Measurements from ENCODE around the gene ENTPD1.
"Not testable (repeated sequence)": the region's sequence is repeated elsewhere in the genome, so short reads cannot be mapped to it uniquely, and the experiment has no call there.

ENTPD1 gene

GRCh38 chr10:95798096-95798855 lies 42.3 kb downstream of the ENTPD1 start:
- DNase-seq = no peak

- DNase-seq = not testable (repeated sequence)
Measured at GRCh38 chr10:95800286-95800685, 44.3 kb downstream of the ENTPD1 start.

DNA sequence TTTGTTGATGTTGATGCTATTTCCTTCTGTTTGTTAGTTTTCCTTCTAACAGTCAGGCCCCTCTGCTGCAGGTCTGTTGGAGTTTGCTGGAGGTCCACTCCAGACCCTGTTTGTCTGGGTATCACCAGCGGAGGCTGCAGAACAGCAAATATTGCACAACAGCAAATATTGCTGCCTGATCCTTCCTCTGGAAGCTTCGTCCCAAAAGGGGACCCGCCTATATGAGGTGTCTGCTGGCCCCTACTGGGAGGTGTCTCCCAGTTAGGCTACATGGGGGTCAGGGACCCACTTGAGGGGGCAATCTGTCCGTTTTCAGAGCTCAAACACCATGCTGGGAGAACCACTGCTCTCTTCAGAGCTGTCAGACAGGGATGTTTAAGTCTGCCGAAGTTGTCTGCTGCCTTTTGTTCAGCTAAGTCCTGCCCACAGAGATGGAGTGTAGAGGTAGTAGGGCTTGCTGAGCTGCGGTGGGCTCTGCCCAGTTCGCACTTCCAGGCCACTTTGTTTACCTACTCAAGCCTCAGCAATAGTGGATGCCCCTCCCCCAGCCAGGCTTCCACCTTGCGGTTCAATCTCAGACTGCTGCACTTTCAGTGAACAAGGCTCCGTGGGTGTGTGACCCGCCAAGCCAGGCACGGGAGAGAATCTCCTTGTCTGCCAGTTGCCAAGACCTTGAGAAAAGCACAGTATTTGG lies 50.9 kb downstream of the ENTPD1 start:
- DNase-seq = not testable (repeated sequence)

DNA sequence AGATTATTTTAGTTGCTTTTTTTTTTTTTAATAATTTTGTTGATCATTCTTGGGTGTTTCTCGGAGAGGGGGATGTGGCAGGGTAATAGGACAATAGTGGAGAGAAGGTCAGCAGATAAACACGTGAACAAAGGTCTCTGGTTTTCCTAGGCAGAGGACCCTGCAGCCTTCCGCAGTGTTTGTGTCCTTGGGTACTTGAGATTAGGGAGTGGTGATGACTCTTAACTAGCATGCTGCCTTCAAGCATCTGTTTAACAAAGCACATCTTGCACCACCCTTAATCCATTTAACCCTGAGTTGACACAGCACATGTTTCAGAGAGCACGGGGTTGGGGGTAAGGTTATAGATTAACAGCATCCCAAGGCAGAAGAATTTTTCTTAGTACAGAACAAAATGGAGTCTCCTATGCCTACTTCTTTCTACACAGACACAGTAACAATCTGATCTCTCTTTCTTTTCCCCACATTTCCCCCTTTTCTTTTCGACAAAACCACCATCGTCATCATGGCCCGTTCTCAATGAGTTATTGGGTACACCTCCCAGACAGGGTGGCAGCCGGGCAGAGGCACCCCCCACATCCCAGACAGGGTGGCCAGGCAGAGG lies 52.8 kb downstream of the ENTPD1 start:
- DNase-seq = not testable (repeated sequence)

DNA sequence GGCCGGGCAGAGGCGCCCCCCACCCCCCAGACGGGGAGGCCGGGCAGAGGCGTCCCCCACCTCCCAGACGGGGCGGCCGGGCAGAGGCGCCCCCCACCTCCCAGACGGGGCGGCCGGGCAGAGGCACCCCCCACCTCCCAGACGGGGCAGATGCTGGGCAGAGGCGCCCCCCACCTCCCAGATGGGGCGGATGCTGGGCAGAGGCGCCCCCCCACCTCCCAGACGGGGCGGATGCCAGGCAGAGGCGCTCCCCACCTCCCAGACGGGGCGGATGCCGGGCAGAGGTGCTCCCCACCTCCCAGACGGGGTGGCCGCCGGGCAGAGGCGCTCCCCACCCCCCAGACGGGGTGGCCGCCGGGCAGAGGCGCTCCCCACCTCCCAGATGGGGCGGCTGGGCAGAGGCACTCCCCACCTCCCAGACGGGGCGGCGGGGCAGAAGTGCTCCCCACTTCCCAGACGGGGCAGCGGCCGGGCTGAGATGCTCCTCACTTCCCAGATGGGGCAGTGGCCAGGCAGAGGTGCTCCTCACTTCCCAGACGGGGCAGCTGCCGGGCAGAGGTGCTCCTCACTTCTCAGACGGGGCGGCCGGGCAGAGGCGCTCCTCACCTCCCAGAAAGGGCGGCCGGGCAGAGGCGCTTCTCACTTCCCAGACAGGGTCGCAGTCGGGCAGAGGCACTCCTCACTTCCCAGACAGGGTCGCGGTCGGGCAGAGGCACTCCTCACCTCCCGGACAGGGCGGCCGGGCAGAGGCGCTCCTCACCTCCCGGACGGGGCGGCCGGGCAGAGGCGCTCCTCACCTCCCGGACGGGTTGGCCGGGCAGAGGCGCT lies 53.6 kb downstream of the ENTPD1 start:
- DNase-seq = no peak

DNA sequence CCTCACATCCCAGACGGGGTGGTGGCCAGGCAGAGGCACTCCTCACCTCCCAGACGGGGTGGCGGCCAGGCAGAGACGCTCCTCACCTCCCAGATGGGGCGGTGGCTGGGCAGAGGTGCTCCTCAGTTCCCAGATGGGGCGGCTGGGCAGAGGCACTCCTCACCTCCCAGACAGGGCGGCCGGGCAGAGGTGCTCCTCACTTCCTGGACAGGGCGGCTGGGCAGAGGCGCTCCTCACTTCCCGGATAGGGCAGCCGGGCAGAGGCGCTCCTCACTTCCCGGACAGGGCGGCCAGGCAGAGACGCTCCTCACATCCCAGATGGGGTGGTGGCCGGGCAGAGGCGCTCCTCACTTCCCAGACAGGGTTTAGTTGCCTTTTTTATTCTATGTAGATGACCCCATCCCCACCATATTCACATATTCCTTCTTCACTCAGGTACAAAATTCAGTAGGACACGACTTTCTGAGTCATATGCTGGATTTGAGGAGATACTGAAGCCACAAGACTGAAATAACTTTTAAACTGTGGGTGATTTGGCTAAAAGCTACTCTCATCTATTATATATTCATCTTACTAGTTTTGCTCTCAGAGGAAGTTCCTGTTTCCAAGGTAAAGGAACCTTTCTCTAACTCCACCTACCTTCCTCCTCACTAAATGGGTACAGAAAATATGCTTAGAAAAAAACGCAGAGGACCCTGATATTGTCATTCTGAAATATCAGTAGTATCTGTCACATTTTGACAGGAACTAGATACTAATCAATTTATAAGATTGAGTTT lies 54.4 kb downstream of the ENTPD1 start:
- no peak for DNase-seq

- DNase-seq = no peak
Measured at GRCh38 chr10:95813054-95813685, 57.2 kb downstream of the ENTPD1 start.

DNA sequence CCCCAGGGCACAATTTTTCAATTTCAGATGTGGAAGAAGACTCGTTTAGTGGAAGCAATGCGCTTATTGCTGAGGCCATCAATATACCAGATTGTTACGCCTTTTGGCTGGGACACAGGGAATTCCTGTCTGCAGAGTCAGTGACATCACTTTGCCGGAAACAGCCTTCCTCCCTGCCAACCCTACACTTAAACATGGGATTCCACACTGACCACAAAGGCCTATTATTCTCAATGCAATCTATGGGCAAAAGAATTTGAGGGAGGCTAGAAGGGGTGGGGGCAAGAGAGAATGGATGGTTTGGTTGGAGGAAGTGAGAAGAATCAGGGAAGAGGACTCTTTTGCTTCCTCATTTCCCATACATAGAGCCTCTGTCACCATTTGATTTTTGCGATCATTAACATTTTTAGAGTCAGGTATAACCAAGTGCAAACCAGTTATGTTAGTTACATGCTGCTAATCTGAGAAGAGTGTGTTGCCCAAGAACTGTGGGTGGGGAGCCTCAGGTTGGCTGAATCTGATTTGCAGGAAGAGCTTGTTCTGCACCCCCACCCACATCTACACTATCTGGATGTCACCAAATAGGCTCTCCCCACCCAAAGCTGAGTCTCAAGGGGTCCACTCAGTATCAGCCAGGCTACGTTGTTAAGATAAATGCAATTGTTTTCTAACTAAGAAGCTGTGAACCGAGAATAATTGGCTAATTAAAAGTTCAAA lies 58.2 kb downstream of the ENTPD1 start:
- DNase-seq = no peak

DNA sequence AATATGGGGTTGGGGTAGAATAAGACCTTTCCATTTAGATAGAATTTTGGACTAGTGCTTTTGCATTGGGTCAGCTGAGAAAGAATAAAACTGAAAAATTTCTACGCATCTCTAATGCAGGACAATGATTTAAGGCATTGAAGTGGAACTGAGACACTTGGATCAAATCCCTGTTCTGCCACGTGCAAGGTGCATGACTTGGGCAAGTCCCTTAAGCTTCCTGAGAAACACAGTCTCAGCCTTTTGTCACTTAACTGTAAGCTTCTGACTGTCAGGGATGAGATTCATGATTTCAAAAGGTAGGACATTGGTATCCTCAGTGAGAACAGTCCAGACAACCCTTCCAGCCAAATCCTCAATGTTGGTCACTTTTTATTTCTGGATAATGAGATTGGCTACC lies 59.2 kb downstream of the ENTPD1 start:
- no peak for DNase-seq

DNA sequence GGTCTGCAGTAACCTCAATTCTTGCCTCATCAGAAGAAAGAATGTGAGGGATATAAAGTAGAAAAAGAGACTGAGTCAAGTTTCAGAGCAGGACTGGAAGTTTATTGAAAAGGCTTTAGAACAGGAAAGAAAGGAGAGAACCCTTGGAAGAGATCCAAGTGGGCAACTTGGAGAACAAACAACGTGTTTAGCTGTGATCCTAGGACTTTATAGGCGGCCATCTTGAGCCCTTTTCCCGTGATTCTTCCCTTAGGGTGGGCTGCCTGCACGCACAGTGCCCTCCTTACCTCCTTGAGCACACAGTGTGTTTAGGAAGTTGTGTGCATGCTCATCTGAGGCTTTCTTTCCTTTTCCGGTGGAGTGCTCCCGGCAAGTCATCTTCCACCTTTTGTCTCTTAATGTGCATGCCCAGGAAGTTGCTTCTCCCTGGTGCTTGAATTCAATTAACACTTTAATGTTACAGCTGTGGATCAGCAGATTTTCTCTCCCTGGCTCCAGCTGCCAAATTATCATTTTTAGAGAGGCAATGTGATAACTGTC lies 59.8 kb downstream of the ENTPD1 start:
- no peak for DNase-seq

- no peak for DNase-seq
Measured at GRCh38 chr10:95818010-95818409, 62.0 kb downstream of the ENTPD1 start.

DNA sequence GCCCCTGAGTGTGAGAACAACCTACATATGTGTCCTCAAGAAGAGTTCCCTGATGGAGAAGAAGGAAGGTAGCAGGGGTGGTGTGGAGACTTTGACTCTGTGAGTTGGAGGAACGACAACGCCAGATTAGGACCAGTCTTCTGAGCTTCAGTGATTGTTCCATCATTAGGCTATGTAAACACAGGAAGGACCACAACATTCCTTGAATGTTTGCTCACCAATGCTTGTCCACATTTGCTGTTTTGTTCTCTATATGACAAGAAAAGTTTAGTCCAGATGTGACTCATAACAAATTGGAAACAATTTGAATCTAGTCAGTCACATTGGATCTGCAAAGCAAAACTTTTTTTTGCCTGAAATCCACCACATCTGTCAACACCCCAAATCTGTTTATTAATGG lies 62.7 kb downstream of the ENTPD1 start:
- no peak for DNase-seq

DNA sequence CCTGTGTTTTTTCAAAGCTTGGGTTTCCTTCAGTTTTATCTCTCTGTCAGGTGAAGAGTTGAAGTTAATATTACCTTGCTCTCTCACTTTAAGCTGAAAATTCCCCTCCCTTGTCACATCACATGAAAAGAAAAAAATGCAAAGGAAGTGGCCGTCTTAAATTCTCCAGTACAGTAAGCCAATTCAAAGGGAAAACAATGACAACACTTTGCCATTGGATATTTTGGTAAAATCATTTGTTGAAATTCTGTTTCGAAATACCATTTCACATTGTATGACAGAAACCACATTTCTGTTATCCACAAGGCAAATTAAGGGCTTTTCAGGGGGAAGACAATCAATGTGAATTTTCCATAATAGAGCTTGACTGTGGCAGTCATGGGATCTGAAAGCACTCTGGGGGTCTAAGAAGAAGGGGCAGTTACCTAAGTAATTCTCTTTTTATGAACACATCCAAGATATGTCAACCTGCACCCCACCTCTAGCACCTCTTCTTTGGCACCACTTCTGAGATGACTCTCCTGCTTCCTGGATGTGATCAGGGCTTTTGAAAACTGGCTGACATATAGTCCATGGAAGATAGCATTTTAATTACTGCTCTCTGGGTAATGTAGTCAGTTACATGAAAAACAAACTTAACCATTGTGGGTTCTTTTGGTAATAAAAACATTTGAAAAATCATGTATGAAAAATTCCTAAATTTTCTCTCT lies 63.8 kb downstream of the ENTPD1 start:
- DNase-seq = no peak

GRCh38 chr10:95820363-95820762 lies 64.4 kb downstream of the ENTPD1 start:
- DNase-seq = no peak

DNA sequence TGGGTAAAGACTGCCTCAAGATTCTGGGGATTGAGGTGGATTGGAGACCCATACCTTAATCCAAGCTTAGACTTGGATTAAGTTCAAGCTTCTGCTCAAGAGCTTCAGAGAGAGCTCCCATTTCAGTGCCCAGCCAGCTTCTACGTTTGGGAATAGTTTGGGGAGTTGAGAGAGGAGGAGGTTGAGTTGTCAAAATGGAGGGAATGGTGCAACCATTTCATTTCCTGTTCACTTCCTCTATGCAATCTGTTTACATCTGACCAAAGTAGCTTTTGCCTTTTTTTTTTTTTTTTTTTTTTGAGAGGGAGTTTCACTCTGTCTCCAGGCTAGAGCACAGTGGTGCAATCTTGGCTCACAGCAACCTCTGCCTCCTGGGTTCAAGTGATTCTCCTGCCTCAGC lies 65.8 kb downstream of the ENTPD1 start:
- no peak for DNase-seq

DNA sequence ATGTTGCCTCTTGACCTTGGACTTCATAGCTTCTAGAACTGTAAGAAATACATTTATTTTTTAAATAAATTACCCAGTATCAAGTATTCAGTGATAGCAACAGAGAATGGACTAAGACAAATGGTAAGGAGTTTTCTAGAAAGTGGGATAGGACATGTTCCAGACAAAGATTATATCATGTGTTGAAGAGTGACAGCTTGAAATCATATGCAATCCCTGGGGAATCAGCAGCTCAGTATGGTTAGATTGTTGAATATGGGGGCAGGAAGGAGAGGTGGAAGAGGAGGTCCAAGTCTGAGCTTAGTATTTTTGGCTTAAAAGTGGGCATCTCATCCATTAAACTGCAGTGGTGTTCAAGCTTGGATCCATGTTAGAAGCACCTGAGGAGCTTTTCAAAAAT lies 74.1 kb downstream of the ENTPD1 start:
- no peak for DNase-seq

GRCh38 chr10:95831076-95831475 lies 75.1 kb downstream of the ENTPD1 start:
- no peak for DNase-seq

GRCh38 chr10:95831515-95831914 lies 75.6 kb downstream of the ENTPD1 start:
- DNase-seq = no peak

- no peak for DNase-seq
Measured at GRCh38 chr10:95832216-95833041, 76.5 kb downstream of the ENTPD1 start.
